SK-N-SH (cell line): ENCODE measurements around the gene PLEKHM2. TPM values are rescaled to one million over a fixed set of nuclear protein-coding genes. Genes with fewer than 3 reads are reported as not detected.

Source experiments
- CTCF ChIA-PET: fragments of 300-600, 350-600 bp; formaldehyde crosslinking; extraction: SDS; loops from one replicate; lab custom pipeline; 2021; lab: Yijun Ruan, JAX
- POLR2A ChIA-PET: fragments of 350-600 bp; sonication (Branson Sonifier 250); formaldehyde crosslinking; extraction: SDS; loops from one replicate; lab custom pipeline; 2020; ENCODE audit warnings: antibody characterized with exemption, inconsistent platforms; lab: Yijun Ruan, JAX
- DNase-seq: peaks from one replicate; pipeline ENCODE4 v3.0.0; 2012
- H2AFZ ChIP-seq: fragments of 200-600 bp; sonication (generic); 2 replicates; pipeline ENCODE4 v1.8.1; 2016; ENCODE audit warnings: antibody characterized with exemption, mild to moderate bottlenecking, low read depth
- H3F3A ChIP-seq: fragments of 200-600 bp; sonication (generic); replicated peaks from 2 replicates; pipeline ENCODE3; 2016; ENCODE audit warnings: antibody characterized with exemption, mild to moderate bottlenecking; ENCODE audit not compliant: insufficient read depth
- H3K27ac ChIP-seq, 2 experiments: fragments of 200-500 bp in 1 of 2; fragments of 200-600 bp in 1 of 2; sonication (Bioruptor generic) in 1 of 2; sonication (generic), shearing (Covaris generic) in 1 of 2; 2 replicates each; pipeline versions ENCODE4 v1.5.1 to v1.6.1; 2014 to 2016; ENCODE audit warnings: low read depth in 2 of 2, inconsistent platforms in 1 of 2, low read length in 1 of 2, mild to moderate bottlenecking in 1 of 2, mixed read lengths in 1 of 2
- H3K27me3 ChIP-seq: fragments of 200-600 bp; sonication (generic), shearing (Covaris generic); 2 replicates; pipeline ENCODE4 v1.6.1; 2016; ENCODE audit warnings: mixed run types; ENCODE audit not compliant: insufficient read depth
- H3K36me3 ChIP-seq, 2 experiments: fragments of 200-500 bp in 1 of 2; fragments of 200-600 bp in 1 of 2; sonication (Bioruptor generic) in 1 of 2; sonication (generic) in 1 of 2; replicated peaks in 1 of 2; 2 replicates each; pipeline versions ENCODE3 to v1.5.1; 2014 to 2016; ENCODE audit warnings: low read length in 1 of 2, mild to moderate bottlenecking in 1 of 2; ENCODE audit not compliant: insufficient read depth in 2 of 2, control insufficient read depth in 1 of 2
- H3K4me1 ChIP-seq, 2 experiments: fragments of 200-500 bp in 1 of 2; fragments of 200-600 bp in 1 of 2; sonication (Bioruptor generic) in 1 of 2; sonication (generic), shearing (Covaris generic) in 1 of 2; 2 replicates each; pipeline versions ENCODE4 v1.5.1 to v1.6.1; 2014 to 2016; ENCODE audit warnings: low read depth in 1 of 2, low read length in 1 of 2, mixed run types in 1 of 2; ENCODE audit not compliant: insufficient read depth in 2 of 2, control insufficient read depth in 1 of 2
- H3K4me2 ChIP-seq: fragments of 200-600 bp; sonication (generic), shearing (Covaris generic); 2 replicates; pipeline ENCODE4 v1.6.1; 2017; ENCODE audit warnings: mixed run types
- H3K4me3 ChIP-seq, 2 experiments: fragments of 200-500 bp in 1 of 2; fragments of 200-600 bp in 1 of 2; sonication (Bioruptor generic) in 1 of 2; sonication (generic), shearing (Covaris generic) in 1 of 2; 2 replicates each; pipeline versions ENCODE4 v1.5.1 to v1.8.1; 2014 to 2016; ENCODE audit warnings: low read depth in 2 of 2, inconsistent platforms in 1 of 2, low read length in 1 of 2, mild to moderate bottlenecking in 1 of 2, mixed read lengths in 1 of 2, moderate library complexity in 1 of 2
- H3K79me2 ChIP-seq: fragments of 200-600 bp; sonication (generic); 2 replicates; pipeline ENCODE4 v1.8.1; 2017; ENCODE audit warnings: mild to moderate bottlenecking; ENCODE audit not compliant: insufficient read depth
- H3K9ac ChIP-seq: fragments of 200-600 bp; sonication (generic); 2 replicates; pipeline ENCODE4 v1.6.1; 2017; ENCODE audit warnings: mixed run types
- H3K9me2 ChIP-seq: fragments of 200-600 bp; sonication (generic); 2 replicates; pipeline ENCODE4 v1.6.1; 2017; ENCODE audit warnings: mixed run types
- H3K9me3 ChIP-seq: fragments of 200-600 bp; sonication (generic); 2 replicates; pipeline ENCODE4 v1.6.1; 2017; ENCODE audit warnings: mixed run types, mild to moderate bottlenecking, moderate library complexity
- H4K20me1 ChIP-seq: fragments of 200-600 bp; sonication (generic); 2 replicates; pipeline ENCODE4 v1.6.1; 2017; ENCODE audit warnings: mild to moderate bottlenecking, mixed run types; ENCODE audit not compliant: insufficient read depth
- CHD2 ChIP-seq: fragments of 150-350 bp; IDR thresholded peaks from 2 replicates; pipeline ENCODE4 v1.6.1; 2018; ENCODE audit warnings: low read length; ENCODE audit not compliant: partially characterized antibody
- CTCF ChIP-seq: fragments of 200-600 bp; sonication (generic); IDR thresholded peaks from 2 replicates; pipeline ENCODE4 v1.6.1; 2017; ENCODE audit warnings: antibody characterized with exemption, mild to moderate bottlenecking, moderate library complexity
- ELF1 ChIP-seq: IDR thresholded peaks from 2 replicates; pipeline ENCODE4 v1.4.0; 2012
- EP300 ChIP-seq, 2 experiments: IDR thresholded peaks; 2 replicates each; pipeline versions ENCODE4 v1.4.0 to v1.6.1; 2012; ENCODE audit warnings: borderline replicate concordance in 1 of 2, low read depth in 1 of 2, low read length in 1 of 2
- EZH2phosphoT487 ChIP-seq: fragments of 200-600 bp; sonication (generic); IDR thresholded peaks from 2 replicates; pipeline ENCODE4 v1.6.1; 2017; ENCODE audit warnings: low read depth, mixed run types, mild to moderate bottlenecking, antibody characterized with exemption, moderate library complexity, borderline replicate concordance
- FOSL2 ChIP-seq: IDR thresholded peaks from 2 replicates; pipeline ENCODE4 v1.4.0; 2012; ENCODE audit warnings: low read depth, mild to moderate bottlenecking, moderate library complexity, borderline replicate concordance
- FOXJ3 ChIP-seq: sonication (generic); formaldehyde crosslinking; IDR thresholded peaks from 2 replicates; pipeline ENCODE4 v1.5.1; 2020; ENCODE audit warnings: mild to moderate bottlenecking, missing genetic modification reagents
- FOXM1 ChIP-seq: IDR thresholded peaks from 2 replicates; pipeline ENCODE4 v1.4.0; 2012; ENCODE audit warnings: low read depth, mild to moderate bottlenecking
- GATA2 ChIP-seq: sonication (generic); formaldehyde crosslinking; IDR thresholded peaks from 2 replicates; pipeline ENCODE4 v1.5.0; 2020; ENCODE audit warnings: mild to moderate bottlenecking, missing genetic modification reagents
- JUND ChIP-seq: IDR thresholded peaks from 2 replicates; pipeline ENCODE4 v1.4.0; 2012
- MAX ChIP-seq: IDR thresholded peaks from 2 replicates; pipeline ENCODE4 v1.4.0; 2012; ENCODE audit warnings: low read depth
- MEF2A ChIP-seq: IDR thresholded peaks from 2 replicates; pipeline ENCODE4 v1.4.0; 2012; ENCODE audit warnings: low read depth, borderline replicate concordance
- NFIC ChIP-seq: IDR thresholded peaks from 2 replicates; pipeline ENCODE4 v1.4.0; 2012; ENCODE audit warnings: borderline replicate concordance
- NRF1 ChIP-seq: IDR thresholded peaks from 2 replicates; pipeline ENCODE4 v1.6.1; 2012; ENCODE audit warnings: low read depth, mild to moderate bottlenecking, low read length
- PBX3 ChIP-seq: IDR thresholded peaks from 2 replicates; pipeline ENCODE4; 2012
- POLR2AphosphoS5 ChIP-seq: IDR thresholded peaks from 2 replicates; pipeline ENCODE4 v1.6.1; 2012; ENCODE audit warnings: low read depth, low read length
- RAD21 ChIP-seq: IDR thresholded peaks from 2 replicates; pipeline ENCODE4 v1.6.1; 2012; ENCODE audit warnings: mild to moderate bottlenecking, low read length
- RCOR1 ChIP-seq: fragments of 150-350 bp; IDR thresholded peaks from 2 replicates; pipeline ENCODE4 v1.6.1; 2017; ENCODE audit warnings: antibody characterized with exemption, low read length
- RFX5 ChIP-seq: IDR thresholded peaks from 2 replicates; pipeline ENCODE4 v1.6.1; 2012; ENCODE audit warnings: mild to moderate bottlenecking, improper control_type of control experiment, low read length
- RXRA ChIP-seq: IDR thresholded peaks from 2 replicates; pipeline ENCODE4 v1.4.0; 2012; ENCODE audit warnings: low read depth, mild to moderate bottlenecking, borderline replicate concordance
- SIN3A ChIP-seq: IDR thresholded peaks from 2 replicates; pipeline ENCODE4 v1.6.1; 2012; ENCODE audit warnings: low read depth, mild to moderate bottlenecking, low read length, moderate library complexity, borderline replicate concordance
- TAF1 ChIP-seq: IDR thresholded peaks from 2 replicates; pipeline ENCODE4 v1.6.1; 2012; ENCODE audit warnings: low read depth, mild to moderate bottlenecking, low read length, moderate library complexity, borderline replicate concordance
- TCF12 ChIP-seq: IDR thresholded peaks from 2 replicates; pipeline ENCODE4 v1.4.0; 2012
- TEAD4 ChIP-seq: IDR thresholded peaks from 2 replicates; pipeline ENCODE4 v1.4.0; 2012; ENCODE audit warnings: mild to moderate bottlenecking, borderline replicate concordance; ENCODE audit not compliant: insufficient read depth
- YY1 ChIP-seq: IDR thresholded peaks from 2 replicates; pipeline ENCODE4 v1.4.0; 2012; ENCODE audit warnings: low read depth, mild to moderate bottlenecking
- WGBS: methylation state at CpG from one replicate; pipeline ENCODE4 v1.1.6; 2017; ENCODE audit warnings: low lambda C conversion rate; 5-methylcytosine and 5-hydroxymethylcytosine counted together
- polyA plus RNA-seq, 3 experiments: library from polyadenylated mRNA; depleted of rRNA; stranded (reverse); fragments of >200 nt; gene quantifications; 2 replicates each; pipeline ENCODE4 v1.2.3, GENCODE V29; 2012
- TF ChIP-seq, protein P1 (sequence below): IDR thresholded peaks from 2 replicates; pipeline ENCODE4 v1.4.0; 2012; ENCODE audit warnings: low read depth, borderline replicate concordance

The PLEKHM2 gene
- polyA plus RNA-seq, 1 of the 3 experiments (the other 2 are of a cell fraction): 38.9 TPM

DNA sequence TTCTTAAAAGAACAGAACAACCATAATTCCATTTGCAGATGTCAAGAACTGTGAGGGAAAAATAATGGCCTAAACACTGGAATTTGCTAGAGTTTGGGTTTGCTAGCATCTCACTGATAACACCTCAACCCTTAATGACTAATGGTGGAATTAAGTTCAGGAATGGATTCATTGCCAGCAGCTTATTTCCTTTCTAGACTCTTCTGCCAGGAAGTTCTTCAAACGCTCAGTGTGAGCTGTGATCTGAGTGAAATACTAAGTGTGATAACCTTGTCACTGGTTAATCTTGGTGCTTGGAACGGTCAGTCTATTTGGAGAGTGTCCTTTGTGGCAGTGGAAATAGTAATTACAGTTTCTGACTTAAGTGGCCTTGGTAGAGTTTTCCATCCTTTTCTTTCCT lies 21.6 kb upstream of the PLEKHM2 start:
- Histone ChIP-seq H3K9me3 (no peaks in the 10 kb centered on the region), H2AFZ (no peak overlapping the region), H3K4me2 (no peak overlapping the region), H3K36me3 (peaks cover 47% of the 10 kb centered on the region in 2 experiments), H3K9me2 (no peaks in the 10 kb centered on the region), H3K9ac (no peak overlapping the region), H3F3A (no peaks in the 10 kb centered on the region), H3K27me3 (no peaks in the 10 kb centered on the region), H4K20me1 (no peaks in the 10 kb centered on the region), H3K27ac (no peak overlapping the region), H3K4me3 (no peak overlapping the region), H3K79me2 (no peaks in the 10 kb centered on the region; the same call in 1 of the 2 replicates), H3K4me1 (no peaks in the 10 kb centered on the region; a peak in 1 of 4 replicates)
- no peak for TF ChIP-seq POLR2AphosphoS5
- TF ChIP-seq FOSL2: no peak
- TF ChIP-seq JUND: no peak
- no peak for TF ChIP-seq FOXJ3 (CRISPR knock-in tag)
- TF ChIP-seq, protein P1, sequence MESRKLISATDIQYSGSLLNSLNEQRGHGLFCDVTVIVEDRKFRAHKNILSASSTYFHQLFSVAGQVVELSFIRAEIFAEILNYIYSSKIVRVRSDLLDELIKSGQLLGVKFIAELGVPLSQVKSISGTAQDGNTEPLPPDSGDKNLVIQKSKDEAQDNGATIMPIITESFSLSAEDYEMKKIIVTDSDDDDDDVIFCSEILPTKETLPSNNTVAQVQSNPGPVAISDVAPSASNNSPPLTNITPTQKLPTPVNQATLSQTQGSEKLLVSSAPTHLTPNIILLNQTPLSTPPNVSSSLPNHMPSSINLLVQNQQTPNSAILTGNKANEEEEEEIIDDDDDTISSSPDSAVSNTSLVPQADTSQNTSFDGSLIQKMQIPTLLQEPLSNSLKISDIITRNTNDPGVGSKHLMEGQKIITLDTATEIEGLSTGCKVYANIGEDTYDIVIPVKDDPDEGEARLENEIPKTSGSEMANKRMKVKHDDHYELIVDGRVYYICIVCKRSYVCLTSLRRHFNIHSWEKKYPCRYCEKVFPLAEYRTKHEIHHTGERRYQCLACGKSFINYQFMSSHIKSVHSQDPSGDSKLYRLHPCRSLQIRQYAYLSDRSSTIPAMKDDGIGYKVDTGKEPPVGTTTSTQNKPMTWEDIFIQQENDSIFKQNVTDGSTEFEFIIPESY: no peak
- no peak for TF ChIP-seq EP300 (IDR thresholded peaks at IDR 0.05; ENCODE audit: borderline replicate concordance in 1 of 2, low read depth in 1 of 2, low read length in 1 of 2)
- no peak for TF ChIP-seq ELF1
- no peak for TF ChIP-seq RFX5
- TF ChIP-seq GATA2 (CRISPR knock-in tag): no peak
- no peak for TF ChIP-seq TCF12
- no peak for TF ChIP-seq NRF1
- no peak for TF ChIP-seq YY1
- ChIA-PET CTCF (no interaction called here), POLR2A (no interaction called here)
- WGBS: 97% methylated on average over 2 of the region's 2 CpGs
- DNase-seq: no peak

GRCh38 chr1:15663925-15664324 lies 20.2 kb upstream of the PLEKHM2 start:
- TF ChIP-seq PBX3: no peak
- no peak for TF ChIP-seq POLR2AphosphoS5
- TF ChIP-seq RAD21: no peak
- no peak for TF ChIP-seq TAF1
- TF ChIP-seq RXRA: no peak
- TF ChIP-seq ELF1: no peak
- no peak for TF ChIP-seq NRF1
- no peak for TF ChIP-seq MEF2A
- TF ChIP-seq TEAD4: no peak
- no peak for TF ChIP-seq MAX
- no peak for TF ChIP-seq RCOR1
- TF ChIP-seq CTCF: no peak
- no peak for TF ChIP-seq SIN3A
- no peak for TF ChIP-seq FOSL2
- no peak for TF ChIP-seq GATA2 (CRISPR knock-in tag)
- TF ChIP-seq NFIC: no peak
- TF ChIP-seq EP300 (IDR thresholded peaks at IDR 0.05; ENCODE audit: borderline replicate concordance in 1 of 2, low read depth in 1 of 2, low read length in 1 of 2): no peak
- TF ChIP-seq CHD2: no peak
- no peak for TF ChIP-seq FOXM1
- no peak for TF ChIP-seq EZH2phosphoT487
- TF ChIP-seq, all 33 proteins: peak for 0
- no peaks in the 10 kb centered on the region for H3K9me3 ChIP-seq
- 92% methylated on average over 3 of the region's 3 CpGs for WGBS
- H3K79me2 ChIP-seq: no peaks in the 10 kb centered on the region; the same call in 1 of the 2 replicates
- POLR2A ChIA-PET: no interaction called here
- peaks cover 42 to 46% of the 10 kb centered on the region in 2 experiments for H3K36me3 ChIP-seq
- H3K9ac ChIP-seq: no peak overlapping the region
- no peaks in the 10 kb centered on the region for H3F3A ChIP-seq
- H3K4me1 ChIP-seq: no peaks in the 10 kb centered on the region; a peak in 1 of 4 replicates
- H3K4me2 ChIP-seq: no peak overlapping the region
- no peak overlapping the region for H3K27ac ChIP-seq
- no peak for DNase-seq
- H3K9me2 ChIP-seq: no peaks in the 10 kb centered on the region
- no peak overlapping the region for H3K4me3 ChIP-seq
- no peaks in the 10 kb centered on the region for H4K20me1 ChIP-seq
- no peaks in the 10 kb centered on the region for H3K27me3 ChIP-seq
- no peak overlapping the region for H2AFZ ChIP-seq
- CTCF ChIA-PET: interaction anchor here (1.2 kb wide), 1 partner anchor 8 kb away, joined by 4 read pairs; no protein-coding TSS in a partner anchor
